Activated naive CD8-positive, alpha-beta T cell treated with anti-CD3 and anti-CD28 coated beads for 36 hours (primary cell): ENCODE results near the gene TREML1. TPM values are rescaled to one million over a fixed set of nuclear protein-coding genes. Genes with fewer than 3 reads are reported as not detected.
A peak's percentile ranks its signal among the peaks of the same experiment; 100 is the strongest.

Experiments
- DNase-seq: peaks from one replicate; pipeline ENCODE4 v3.0.0; 2021
- H3K27ac Mint-ChIP-seq: one replicate; pipeline ENCODE4 v1.8.0; 2022; ENCODE audit warnings: mild to moderate bottlenecking, moderate library complexity, mixed read lengths
- H3K27me3 Mint-ChIP-seq: one replicate; pipeline ENCODE4 v1.8.0; 2022; ENCODE audit warnings: mild to moderate bottlenecking, mixed read lengths
- H3K36me3 Mint-ChIP-seq: one replicate; pipeline ENCODE4 v1.8.0; 2021; ENCODE audit warnings: mild to moderate bottlenecking, mixed read lengths
- H3K4me1 Mint-ChIP-seq: one replicate; pipeline ENCODE4 v1.8.0; 2021; ENCODE audit warnings: mixed read lengths
- H3K4me3 Mint-ChIP-seq: one replicate; pipeline ENCODE4 v1.8.0; 2022; ENCODE audit warnings: mild to moderate bottlenecking, moderate library complexity, mixed read lengths
- H3K9me3 Mint-ChIP-seq: one replicate; pipeline ENCODE4 v1.8.0; 2022; ENCODE audit warnings: mixed read lengths
- total RNA-seq, 2 experiments: library from RNA; stranded (reverse); gene quantifications; one replicate each; pipeline ENCODE4 v1.2.3, GENCODE V29; 2021

Gene TREML1
- total RNA-seq, 2 experiments from 2014 or later, result not detected

DNA sequence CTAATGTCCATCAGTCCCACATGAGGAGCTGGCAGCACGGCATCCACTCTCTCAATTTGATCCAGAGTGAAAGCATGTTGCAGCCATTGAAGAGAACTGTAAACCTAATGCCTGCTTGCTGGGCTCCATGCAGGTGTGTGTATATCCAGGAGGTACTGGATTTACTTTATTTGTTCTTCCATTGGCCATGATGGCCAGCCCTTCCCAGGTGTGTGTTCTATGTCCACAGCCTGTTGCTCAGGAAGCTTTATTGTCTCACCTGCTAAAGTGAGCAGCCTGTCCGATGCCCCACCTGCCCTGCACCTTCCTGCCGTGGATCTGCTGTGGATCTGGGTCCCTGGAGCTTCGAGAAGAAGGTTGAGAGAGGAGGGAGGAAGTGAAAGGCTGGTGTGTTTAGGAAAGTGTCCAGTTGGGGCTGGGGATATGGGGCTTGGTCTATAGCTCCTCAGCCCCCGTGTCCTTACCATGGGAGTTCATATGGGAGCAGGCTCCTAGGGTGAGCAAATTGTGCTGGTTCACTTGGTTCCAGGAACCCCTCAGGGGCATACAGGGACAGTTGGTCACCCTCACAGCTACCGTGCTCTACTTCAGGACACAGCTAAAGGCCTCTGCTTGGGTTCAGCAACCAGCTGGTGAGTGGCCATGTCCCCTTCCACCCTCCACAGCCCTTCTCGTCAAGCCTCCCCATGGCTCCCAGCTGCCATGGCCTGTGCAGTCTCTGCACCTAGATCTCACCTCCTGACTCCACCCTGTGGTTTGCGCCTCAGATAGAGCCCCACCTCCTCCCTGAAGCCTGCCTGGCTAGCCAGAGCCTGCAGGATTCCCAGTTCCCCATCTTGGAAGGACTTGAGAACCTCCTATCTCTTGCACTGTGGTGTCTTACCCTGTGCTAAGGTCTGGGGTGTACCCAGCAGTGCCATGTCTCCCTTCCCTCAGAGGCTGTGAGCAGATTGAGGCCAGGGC, 34.1 kb upstream of the TREML1 start:
- Mint-ChIP-seq H3K9me3 (peaks cover 7% of the 10 kb centered on the region), H3K4me3 (no peak overlapping the region), H3K27ac (no peak overlapping the region), H3K27me3 (no peaks in the 10 kb centered on the region), H3K36me3 (peaks cover 16% of the 10 kb centered on the region), H3K4me1 (peaks cover 10% of the 10 kb centered on the region)
- DNase-seq, result no peak

DNA sequence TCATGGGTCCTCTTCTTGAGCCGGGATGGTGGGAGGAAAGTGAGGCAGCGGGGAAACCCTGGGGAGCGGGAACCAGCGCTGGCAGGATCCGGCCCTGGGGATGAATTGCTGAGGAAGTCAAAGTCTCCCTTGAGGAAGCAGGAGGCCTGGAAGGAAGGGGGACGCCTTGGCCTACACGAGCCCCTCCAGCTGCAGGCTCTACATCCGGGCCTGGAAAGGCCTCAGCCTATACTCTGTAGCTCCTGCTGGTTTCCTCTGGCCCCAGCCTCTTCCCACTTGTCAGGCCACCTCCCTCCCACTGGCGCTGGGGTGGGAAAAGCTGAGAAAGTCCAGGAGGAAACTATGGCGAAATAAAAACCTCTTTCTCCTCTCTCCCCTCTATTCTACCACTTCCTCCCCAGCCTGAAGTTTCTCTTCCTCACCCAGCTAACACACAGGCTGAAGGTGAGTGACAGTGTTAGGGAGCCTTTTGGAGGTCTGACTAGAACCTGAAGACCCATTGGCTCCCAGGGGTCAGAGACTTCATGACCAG, 31.9 kb upstream of the TREML1 start:
- H3K9me3 Mint-ChIP-seq, result peaks cover 7% of the 10 kb centered on the region
- no peak overlapping the region for H3K27ac Mint-ChIP-seq
- peaks cover 15% of the 10 kb centered on the region for H3K36me3 Mint-ChIP-seq
- H3K4me1 Mint-ChIP-seq, result peaks cover 18% of the 10 kb centered on the region
- no peak overlapping the region for H3K4me3 Mint-ChIP-seq
- H3K27me3 Mint-ChIP-seq, result no peaks in the 10 kb centered on the region
- no peak for DNase-seq

DNA sequence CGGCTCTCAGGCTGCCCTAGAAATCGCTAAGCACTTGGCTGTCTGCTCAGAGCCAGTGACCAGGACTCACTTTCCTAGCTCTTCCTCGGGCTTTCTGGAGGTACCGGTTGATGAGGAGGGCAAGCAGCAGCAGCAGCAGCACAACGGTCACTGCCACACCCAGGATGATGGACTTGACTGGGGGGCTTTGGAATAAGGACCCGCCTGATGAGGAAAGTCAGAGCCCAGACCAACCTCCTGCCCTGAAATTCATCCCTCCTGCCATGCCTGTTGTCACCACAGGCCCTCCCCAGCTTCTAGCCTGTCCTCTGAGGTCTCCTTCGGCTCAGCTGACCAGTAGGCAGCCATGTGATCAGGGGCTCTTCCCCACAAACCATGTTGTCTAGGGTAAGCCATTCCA, 30.6 kb upstream of the TREML1 start:
- Mint-ChIP-seq H3K4me1 (peaks cover 18% of the 10 kb centered on the region), H3K4me3 (no peak overlapping the region), H3K27ac (no peak overlapping the region), H3K9me3 (peaks cover 3% of the 10 kb centered on the region), H3K27me3 (no peaks in the 10 kb centered on the region), H3K36me3 (peaks cover 4% of the 10 kb centered on the region)
- no peak for DNase-seq

DNA sequence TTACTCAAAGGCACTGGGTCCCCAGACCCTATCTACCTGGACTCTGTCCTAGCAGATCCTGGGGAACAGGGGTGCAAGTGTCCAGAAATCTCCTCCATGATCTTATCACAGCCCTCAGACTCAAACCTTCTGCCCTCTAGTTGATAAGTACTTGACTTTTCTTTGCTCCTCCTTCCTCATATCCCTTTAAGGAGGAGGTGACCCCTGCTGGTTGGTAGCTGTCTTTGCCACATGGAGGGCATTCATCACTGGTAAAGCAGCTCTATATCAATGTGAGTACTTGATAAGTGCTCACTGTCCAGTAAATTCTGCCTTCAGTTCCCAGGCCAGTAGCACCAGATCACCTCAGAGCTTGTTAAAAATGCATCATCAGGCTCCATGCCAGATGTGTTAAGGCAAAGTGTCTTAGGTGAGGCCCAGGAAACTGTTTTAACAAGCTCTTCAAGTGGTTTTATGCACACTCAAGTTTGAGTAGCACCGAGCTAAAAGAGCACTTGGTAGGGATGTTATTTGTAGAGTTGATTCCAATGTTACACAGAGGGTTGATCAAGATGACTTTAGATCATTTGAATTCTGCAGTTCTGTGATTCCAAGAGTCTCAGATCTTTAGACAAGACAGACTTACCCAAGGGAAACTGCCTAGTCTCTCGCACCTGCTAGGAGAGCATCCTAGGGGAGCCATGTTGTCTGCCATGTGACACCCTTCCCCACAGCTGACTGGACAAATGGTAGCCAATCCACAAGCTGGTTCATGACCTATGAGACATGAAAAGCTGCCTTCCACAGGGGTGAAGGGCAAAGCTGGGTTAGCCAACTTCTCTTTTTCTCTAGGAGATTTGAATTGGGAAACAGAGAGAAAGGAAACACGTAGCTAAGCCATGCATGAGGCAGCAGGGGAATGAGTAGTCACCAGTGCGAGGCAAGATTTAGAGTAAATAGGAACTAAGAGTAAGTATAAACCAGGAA, 28.2 kb upstream of the TREML1 start:
- H3K4me3 Mint-ChIP-seq, result peak overlapping the region; percentile 37
- H3K4me1 Mint-ChIP-seq, result peaks cover 14% of the 10 kb centered on the region
- H3K9me3 Mint-ChIP-seq, result no peaks in the 10 kb centered on the region
- DNase-seq, result peak; percentile 40
- no peak overlapping the region for H3K27ac Mint-ChIP-seq
- H3K27me3 Mint-ChIP-seq, result no peaks in the 10 kb centered on the region
- no peaks in the 10 kb centered on the region for H3K36me3 Mint-ChIP-seq

DNA sequence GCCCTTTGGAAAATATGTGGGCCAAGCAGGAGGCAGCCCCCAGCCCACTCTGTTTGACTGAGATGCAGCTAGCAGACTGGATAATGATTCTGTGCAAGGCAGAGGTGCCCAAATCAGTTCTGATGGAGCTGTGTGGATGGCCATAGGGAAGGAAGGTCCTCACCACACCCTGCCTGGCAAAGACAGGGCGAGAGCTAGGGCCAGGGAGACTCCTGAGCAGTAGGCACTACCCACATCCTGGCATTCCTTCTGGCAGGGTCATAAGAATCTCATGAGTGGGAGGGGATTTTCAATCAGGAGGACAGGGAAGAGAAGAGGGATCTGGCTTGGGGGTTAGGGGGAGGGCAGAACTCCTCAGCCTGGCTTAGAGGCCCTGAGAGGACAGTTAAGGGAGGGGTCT, 27.4 kb upstream of the TREML1 start:
- Mint-ChIP-seq H3K4me3 (no peak overlapping the region), H3K27ac (no peak overlapping the region), H3K9me3 (no peaks in the 10 kb centered on the region), H3K27me3 (no peaks in the 10 kb centered on the region), H3K36me3 (no peaks in the 10 kb centered on the region), H3K4me1 (peaks cover 14% of the 10 kb centered on the region)
- no peak for DNase-seq

DNA sequence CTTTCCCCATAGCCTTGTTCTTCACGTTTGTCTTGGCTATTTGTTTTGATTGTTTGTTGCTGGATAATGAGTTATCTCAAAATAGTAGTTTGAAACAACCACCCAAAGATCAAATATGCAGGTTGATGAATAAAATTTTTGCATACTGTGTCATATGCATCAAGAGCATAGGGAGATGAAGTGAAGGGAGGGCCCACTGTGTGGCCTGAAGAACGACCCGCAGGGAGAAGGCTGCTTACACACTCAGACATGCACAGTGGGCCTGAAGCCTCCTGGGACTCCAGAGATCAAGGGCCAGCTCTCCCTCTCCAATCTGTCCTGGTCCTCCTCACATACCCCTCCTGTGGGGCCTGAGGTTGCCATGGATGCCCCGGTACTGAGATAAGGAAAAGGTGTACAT, 25.0 kb upstream of the TREML1 start:
- H3K36me3 Mint-ChIP-seq, result no peaks in the 10 kb centered on the region
- DNase-seq, result no peak
- no peaks in the 10 kb centered on the region for H3K9me3 Mint-ChIP-seq
- H3K4me1 Mint-ChIP-seq, result peaks cover 11% of the 10 kb centered on the region
- no peaks in the 10 kb centered on the region for H3K27me3 Mint-ChIP-seq
- no peak overlapping the region for H3K4me3 Mint-ChIP-seq
- no peak overlapping the region for H3K27ac Mint-ChIP-seq

DNA sequence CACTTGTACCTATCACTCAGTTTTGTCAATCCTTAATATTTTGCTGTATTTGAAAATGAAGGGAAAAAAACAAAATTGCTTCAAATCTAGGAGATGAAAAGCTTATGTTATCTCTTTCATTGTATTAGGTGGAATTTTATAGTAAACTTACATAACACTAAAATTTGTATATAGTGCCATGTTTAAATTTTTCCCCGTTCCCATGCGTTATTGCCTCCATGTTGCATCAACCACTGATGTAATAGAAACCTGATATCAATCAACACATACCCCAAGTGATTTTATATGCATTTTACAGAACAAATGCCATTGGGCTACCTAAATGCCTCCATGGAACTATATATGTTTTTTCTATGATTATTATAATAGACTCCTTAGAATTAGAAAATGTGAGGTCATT, 23.5 kb upstream of the TREML1 start:
- no peaks in the 10 kb centered on the region for H3K36me3 Mint-ChIP-seq
- H3K4me3 Mint-ChIP-seq, result no peak overlapping the region
- no peaks in the 10 kb centered on the region for H3K27me3 Mint-ChIP-seq
- H3K9me3 Mint-ChIP-seq, result no peaks in the 10 kb centered on the region
- H3K4me1 Mint-ChIP-seq, result peaks cover 10% of the 10 kb centered on the region
- DNase-seq, result no peak
- H3K27ac Mint-ChIP-seq, result no peak overlapping the region

DNA sequence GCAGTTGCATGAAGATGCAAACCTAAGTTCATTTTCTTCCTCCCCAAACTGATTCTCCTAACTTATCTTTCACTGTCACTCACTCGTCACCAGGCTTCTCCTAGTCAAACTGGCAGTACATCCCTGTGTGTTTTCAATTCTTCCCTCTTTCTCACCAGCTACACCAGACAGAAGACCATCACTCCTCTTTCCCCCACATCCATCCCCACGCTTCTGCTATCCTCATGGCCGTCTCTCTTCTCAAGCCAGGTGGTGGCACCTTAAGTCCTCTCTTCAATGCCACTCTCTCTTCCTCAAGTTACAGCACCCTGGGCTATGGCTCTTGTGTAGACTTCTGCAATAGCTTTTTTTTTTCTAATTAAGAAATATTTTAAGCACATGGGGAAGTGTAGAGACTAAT, 23.1 kb upstream of the TREML1 start:
- Mint-ChIP-seq H3K9me3 (no peaks in the 10 kb centered on the region), H3K36me3 (no peaks in the 10 kb centered on the region), H3K4me3 (no peak overlapping the region), H3K27ac (no peak overlapping the region), H3K27me3 (no peaks in the 10 kb centered on the region), H3K4me1 (peaks cover 6% of the 10 kb centered on the region)
- DNase-seq, result no peak

DNA sequence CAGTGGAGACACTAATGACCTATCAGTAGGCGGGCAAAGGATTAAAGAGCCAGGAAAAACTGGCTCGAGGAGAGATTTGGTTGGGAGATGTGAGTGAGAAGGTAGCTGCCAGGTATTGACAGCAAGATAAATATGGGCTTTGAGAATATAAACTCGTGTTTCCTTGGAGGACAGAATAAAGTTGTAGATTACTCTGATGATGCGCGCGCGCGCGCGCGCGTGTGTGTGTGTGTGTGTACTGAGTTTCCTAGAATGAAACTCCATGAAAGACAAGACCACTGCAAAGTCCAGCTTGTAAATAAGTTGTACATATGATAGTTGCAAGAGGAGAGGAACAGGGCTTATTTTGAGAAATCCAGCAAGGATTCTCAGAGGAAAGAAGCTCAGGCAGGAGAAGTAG, 22.0 kb upstream of the TREML1 start:
- no peak overlapping the region for H3K4me3 Mint-ChIP-seq

DNA sequence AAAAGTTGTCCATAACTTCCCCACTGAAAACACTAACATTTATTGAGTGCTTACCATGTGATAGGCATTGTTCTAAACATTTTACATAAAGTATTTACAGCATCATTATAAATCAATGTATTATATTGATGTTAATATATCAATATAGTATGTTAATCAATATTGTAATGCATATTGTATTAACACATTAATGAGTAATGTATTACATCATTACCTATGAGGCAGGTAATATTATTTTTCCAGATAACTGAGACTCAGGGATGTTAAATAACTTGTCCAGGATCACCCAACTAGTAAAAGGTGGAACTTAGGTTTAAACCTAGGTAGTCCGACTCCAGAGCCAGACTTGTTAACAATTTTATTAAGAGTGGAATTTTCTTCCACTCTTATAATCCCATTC, 20.9 kb upstream of the TREML1 start:
- Mint-ChIP-seq H3K27ac (no peak overlapping the region), H3K36me3 (no peaks in the 10 kb centered on the region), H3K4me1 (no peaks in the 10 kb centered on the region), H3K27me3 (no peaks in the 10 kb centered on the region), H3K4me3 (no peak overlapping the region), H3K9me3 (no peaks in the 10 kb centered on the region)
- no peak for DNase-seq

More for the DNA sequence above, 22.0 kb upstream of the TREML1 start:
- no peak for DNase-seq
- H3K27me3 Mint-ChIP-seq, result no peaks in the 10 kb centered on the region
- H3K4me1 Mint-ChIP-seq, result no peaks in the 10 kb centered on the region
- no peak overlapping the region for H3K27ac Mint-ChIP-seq
- no peaks in the 10 kb centered on the region for H3K36me3 Mint-ChIP-seq
- H3K9me3 Mint-ChIP-seq, result no peaks in the 10 kb centered on the region

DNA sequence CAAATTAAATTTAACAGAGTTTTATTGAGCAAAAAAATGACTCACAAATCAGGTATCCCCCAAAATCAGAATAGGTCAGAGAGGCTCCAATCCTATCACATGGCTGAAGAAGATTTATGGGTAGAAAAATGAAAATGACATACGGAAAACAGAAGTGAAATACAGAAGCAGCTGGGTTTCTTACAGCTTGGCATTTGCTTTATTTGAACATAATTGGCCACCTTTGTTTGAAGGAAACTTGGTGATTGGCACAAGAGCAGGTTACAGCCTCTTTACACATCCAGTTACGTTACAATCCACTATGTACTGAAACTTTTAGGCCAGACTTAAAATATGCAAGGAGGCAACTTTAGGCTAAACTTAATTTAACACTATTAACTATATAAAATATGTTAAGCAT, 20.5 kb upstream of the TREML1 start:
- no peak overlapping the region for H3K4me3 Mint-ChIP-seq
- no peak for DNase-seq
- no peak overlapping the region for H3K27ac Mint-ChIP-seq
- H3K27me3 Mint-ChIP-seq, result no peaks in the 10 kb centered on the region
- no peaks in the 10 kb centered on the region for H3K4me1 Mint-ChIP-seq
- H3K9me3 Mint-ChIP-seq, result no peaks in the 10 kb centered on the region
- no peaks in the 10 kb centered on the region for H3K36me3 Mint-ChIP-seq

DNA sequence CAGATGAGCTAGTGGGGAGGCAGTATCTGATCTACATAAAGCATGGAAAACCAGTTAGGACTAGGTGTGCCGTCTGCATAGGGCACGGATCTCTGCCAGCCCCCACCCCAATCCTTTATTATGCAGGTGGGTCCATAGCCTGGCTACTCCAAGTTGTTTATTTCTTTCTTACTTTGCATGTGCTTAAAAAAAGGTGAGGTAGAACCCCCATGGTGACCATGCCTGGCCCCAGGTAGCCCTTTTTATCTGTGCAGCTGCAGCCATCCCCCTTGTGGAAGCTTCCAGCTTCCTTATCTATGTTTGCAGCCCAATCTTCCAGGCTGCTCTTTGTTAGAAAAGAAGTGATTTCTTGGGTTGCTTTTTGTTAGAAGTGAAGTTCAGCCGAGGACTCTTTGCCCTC, 17.8 kb upstream of the TREML1 start:
- DNase-seq, result no peak
- Mint-ChIP-seq H3K27ac (no peak overlapping the region), H3K27me3 (no peaks in the 10 kb centered on the region), H3K9me3 (no peaks in the 10 kb centered on the region), H3K4me3 (no peak overlapping the region), H3K4me1 (no peaks in the 10 kb centered on the region), H3K36me3 (no peaks in the 10 kb centered on the region)

DNA sequence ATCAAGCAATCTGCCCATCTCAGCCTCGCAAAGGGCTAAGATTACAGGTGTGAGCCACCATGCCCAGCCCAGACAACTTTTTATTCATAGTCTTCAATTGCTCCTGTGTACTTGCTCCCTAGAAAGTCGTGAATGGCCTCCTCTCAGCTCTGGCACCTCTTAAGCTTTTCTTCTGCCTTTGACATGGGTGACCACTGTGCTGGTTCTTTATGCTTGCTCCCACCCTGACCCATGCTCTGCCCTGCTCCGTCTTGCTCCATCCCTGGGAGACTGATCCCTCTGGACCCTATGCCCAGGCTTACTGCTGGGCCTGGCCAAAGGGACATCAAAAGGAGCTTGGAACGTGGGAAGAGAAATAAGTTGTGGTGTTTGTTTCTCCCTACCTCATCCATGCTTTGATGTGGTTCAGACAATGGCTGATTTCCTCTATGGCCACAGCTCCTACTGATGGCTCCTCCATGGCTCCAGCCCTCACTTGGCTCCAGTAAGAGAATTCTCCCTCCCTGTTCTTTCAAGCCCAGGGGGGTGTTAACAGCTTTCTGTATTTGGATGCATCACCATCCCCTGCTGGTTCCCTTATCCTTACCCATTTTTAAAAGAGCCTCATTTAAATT, 16.5 kb upstream of the TREML1 start:
- no peaks in the 10 kb centered on the region for H3K36me3 Mint-ChIP-seq
- DNase-seq, result no peak
- no peaks in the 10 kb centered on the region for H3K4me1 Mint-ChIP-seq
- no peak overlapping the region for H3K4me3 Mint-ChIP-seq
- H3K9me3 Mint-ChIP-seq, result no peaks in the 10 kb centered on the region
- no peak overlapping the region for H3K27ac Mint-ChIP-seq
- no peaks in the 10 kb centered on the region for H3K27me3 Mint-ChIP-seq

DNA sequence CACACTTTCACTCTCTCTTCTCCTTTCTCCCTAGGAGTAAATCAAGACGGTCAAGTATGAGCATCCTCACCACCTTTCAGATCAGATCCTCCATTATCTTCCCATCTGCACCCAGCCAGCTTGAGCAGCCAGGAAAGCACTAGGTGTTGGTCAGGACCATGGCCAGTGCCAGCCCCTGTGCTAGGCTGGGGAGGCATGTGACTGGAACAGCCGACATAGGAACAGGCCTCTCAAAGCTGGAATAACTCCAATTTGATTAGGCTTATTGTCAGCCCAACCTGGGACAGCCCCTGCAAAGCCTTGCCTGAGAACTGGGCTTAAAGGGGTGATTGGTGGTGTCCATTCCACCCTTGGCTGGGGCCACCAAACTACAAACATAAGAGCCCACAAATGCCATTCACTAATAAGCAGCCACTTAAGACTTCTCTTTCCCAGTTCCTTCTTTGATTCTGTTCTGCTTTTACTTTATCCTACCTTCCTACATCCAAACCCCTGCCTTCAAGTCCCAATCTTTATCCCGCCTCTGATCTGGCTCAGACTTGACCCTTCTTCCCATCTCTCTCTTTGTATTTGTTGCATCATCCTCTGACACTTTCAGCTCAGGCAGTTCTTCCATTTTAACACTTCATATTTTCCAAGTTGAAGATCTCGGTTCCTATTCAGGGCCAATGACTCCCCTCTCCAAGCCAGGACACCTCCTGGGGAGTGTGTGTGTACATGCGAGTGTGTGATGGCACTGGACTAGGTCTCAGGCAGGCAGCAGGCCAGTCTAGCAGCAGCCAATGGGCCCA, 13.2 kb upstream of the TREML1 start:
- DNase-seq, result no peak
- H3K27me3 Mint-ChIP-seq, result no peaks in the 10 kb centered on the region
- no peak overlapping the region for H3K27ac Mint-ChIP-seq
- H3K4me3 Mint-ChIP-seq, result no peak overlapping the region
- no peaks in the 10 kb centered on the region for H3K36me3 Mint-ChIP-seq
- no peaks in the 10 kb centered on the region for H3K4me1 Mint-ChIP-seq
- no peaks in the 10 kb centered on the region for H3K9me3 Mint-ChIP-seq
